GM19035 (cell line): ENCODE measurements around the gene BCAS1.

Source experiments
- ATAC-seq: cut with Tn5 transposase; IDR thresholded peaks from one replicate; pipeline ENCODE4 v1.9.1; 2021; ENCODE audit not compliant: unreplicated experiment

BCAS1 gene

DNA sequence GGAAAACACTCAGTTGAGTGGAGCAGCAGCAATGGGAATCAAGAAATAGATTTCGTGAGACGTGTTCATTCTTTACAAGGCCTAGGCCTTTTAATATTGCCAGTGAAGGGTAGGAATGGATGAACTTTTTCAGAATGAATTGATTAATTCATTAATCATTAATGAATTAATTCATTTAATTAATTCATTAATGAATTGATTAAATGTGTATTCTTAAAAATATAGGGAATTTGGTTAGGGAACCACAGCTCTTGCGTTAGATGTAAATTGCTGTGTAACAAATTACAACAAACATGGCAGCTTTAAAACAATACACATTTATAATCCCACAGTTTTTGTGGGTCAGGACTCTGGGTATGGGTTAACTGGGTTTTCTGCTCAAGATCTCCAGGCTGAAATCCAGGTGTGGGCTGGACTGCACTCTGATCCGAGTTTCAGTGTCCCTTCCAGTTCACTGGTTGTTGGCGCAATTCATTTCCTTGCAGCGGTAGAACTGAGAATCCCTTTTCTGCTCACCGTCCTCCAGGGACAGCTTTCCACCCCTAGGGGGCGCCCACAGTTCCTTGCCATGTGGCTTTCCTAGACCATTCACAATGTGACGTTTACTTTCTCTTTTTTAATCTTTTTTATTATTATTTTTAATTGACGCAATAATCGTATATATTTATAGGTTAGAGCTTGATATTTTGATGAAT, 32.8 kb upstream of the BCAS1 start:
- peak; percentile 89 for ATAC-seq

GRCh38 chr20:54102543-54102942, 32.1 kb upstream of the BCAS1 start:
- ATAC-seq, result no peak

DNA sequence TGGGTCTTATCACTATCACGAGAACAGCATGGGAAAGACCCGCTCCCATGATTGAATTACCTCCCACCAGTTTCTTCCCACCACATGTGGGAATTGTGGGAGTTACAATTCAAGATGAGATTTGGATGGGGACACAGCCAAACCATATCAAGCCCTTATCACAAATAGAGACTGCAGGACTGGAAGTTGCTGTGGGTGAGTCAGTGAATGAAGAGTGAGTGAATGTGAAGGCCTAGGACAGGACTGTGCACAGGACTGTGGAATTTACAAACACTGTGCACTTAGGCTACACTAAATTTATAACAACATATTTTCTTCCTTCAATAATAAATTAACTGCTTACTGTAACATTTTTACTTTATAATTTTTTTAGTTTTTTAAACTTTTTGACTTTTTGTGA, 30.2 kb upstream of the BCAS1 start:
- ATAC-seq, result no peak

DNA sequence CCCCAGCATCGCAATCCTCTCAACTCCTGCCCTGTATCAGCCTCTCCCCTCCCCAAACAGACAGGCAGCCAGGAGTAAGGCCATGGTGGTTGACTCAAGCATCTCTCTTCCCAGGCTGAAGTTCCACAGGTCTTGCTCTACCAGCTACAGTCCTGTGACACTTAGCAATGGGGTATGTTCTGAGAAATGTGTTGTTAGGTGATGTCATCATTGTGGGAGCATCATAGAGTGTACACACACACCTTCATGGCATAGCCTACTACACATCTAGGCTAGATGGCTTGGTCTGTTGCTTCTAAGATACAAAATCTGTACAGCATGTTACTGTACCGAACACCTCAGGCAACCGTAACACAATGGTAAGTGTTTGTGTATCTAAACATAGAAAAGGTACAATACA, 29.5 kb upstream of the BCAS1 start:
- ATAC-seq, result no peak

GRCh38 chr20:54098047-54098446, 27.7 kb upstream of the BCAS1 start:
- ATAC-seq, result no peak

DNA sequence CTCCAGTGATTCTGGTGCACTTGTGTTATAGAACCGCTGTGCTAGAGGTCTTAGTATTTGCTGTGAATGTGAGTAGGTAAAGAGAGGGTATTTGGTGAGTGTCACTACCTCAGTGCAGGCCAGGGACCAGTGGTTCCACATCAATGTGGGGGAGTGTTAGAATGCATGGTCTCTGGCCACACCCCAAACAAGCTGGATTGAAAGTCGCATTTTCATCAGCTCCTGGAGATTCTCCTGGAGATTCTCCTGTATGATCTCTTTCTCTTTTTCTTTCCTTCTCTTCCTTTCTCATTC, 26.8 kb upstream of the BCAS1 start:
- peak; percentile 21 for ATAC-seq

DNA sequence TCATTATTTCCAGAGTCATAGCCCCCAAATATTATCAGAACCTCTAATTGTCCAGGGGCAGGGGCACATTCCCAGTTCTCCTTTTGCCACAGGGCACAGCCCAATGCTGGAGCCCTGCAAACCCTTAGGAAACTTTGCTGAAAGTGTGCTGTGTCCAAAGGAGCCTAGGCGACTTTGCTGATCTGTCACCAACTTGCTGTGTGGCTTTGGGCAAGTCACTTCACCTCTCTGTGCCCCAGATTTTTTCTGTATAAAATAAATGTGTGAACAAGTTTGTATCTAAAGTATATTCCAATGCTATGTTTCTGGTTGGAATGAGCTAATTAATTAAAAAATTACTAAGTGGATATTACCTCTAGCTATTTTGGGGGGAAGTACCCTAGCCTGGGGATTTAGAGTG, 25.4 kb upstream of the BCAS1 start:
- no peak for ATAC-seq

- ATAC-seq, result no peak
Measured at GRCh38 chr20:54094268-54094580, 23.8 kb upstream of the BCAS1 start.

- no peak for ATAC-seq
Measured at GRCh38 chr20:54093423-54094267, 23.3 kb upstream of the BCAS1 start.

DNA sequence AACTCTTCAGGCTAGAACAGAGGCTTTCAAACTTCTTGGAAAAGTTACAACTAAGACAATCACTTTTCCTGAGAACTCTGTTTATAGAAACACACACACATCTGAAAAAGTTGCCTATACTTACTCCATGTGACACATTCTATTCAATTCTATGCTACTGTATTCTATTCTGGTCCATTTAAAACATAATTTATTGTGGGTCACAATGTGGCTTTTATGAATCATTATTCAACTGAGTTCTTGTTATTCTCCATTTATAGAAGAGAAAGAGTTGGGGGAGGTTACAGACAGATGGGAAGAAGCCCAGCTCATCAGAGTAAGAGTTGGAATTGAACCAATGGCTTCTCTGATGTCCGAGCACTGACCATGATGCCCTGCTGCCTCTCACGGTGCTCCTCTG, 21.6 kb upstream of the BCAS1 start:
- no peak for ATAC-seq

DNA sequence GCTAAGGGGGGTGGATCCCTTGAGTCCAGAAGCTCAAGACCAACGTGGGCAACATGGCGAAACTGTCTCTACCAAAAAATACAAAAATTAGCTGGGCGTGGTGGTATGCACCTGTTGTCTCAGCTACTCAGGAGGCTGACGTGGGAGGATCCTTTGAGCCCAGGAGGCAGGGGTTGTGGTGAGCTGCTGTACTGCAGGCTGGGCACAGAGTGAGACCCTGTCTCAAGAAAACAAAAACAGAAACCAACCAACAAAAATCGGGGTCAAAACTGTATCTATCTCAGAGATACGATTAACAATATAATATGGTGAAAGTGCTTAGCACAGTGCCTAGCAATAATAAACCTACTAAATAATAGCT, 20.7 kb upstream of the BCAS1 start:
- no peak for ATAC-seq

- ATAC-seq, result no peak
Measured at GRCh38 chr20:54090230-54091119, 20.1 kb upstream of the BCAS1 start.

GRCh38 chr20:54088430-54088829, 18.0 kb upstream of the BCAS1 start:
- no peak for ATAC-seq

- ATAC-seq, result no peak
Measured at GRCh38 chr20:54086507-54087039, 16.2 kb upstream of the BCAS1 start.

DNA sequence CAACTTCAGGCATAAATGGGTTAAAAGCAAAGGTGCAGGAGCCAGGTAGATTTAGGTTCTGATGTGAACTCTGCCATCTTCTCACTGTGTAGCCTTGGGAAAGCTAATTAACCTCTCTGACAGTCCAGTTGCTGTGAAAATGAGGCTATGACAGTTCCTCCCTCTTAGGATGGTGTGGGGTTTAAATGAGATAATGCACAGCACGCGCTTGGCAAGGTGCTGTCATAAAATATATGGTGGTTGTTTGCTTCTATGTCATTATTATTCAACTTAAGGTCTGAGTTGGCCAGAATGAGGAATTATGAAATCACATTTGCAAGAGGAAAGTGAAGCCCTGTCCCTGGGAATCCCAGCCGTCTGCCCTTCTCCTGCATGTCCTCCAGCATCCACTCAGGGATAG, 15.5 kb upstream of the BCAS1 start:
- no peak for ATAC-seq

- no peak for ATAC-seq
Measured at GRCh38 chr20:54085425-54085824, 15.0 kb upstream of the BCAS1 start.

DNA sequence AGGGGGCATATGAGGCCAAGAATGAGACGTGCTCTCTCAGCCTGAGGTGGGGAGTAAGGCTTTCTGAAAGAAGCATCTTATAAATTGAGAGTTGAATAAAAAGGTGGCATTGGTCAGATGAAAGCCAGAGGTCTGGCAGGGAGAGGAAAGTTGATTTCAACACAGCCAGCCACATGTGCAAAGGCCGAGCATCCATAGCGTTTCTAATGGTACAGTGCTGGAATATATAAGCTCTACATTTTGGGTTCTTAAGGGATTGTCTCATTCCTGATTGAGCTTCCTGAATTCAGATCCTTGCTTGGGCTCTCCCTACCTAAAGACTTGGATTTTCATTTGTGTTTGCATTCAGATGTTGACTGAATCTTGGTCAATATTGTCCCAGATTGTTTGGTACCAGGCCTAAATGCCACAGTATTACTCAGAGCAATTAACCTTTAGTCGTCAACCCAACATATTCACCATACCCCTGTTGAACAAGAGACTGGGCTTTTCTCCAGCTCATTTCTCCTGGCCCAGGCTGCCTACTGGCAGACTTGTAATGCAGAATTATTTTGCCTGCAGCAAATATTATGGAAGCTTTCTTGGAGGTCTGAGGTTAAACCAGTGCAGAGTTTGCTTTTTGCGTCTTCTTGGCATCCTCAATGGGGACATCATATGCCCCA, 14.5 kb upstream of the BCAS1 start:
- no peak for ATAC-seq

DNA sequence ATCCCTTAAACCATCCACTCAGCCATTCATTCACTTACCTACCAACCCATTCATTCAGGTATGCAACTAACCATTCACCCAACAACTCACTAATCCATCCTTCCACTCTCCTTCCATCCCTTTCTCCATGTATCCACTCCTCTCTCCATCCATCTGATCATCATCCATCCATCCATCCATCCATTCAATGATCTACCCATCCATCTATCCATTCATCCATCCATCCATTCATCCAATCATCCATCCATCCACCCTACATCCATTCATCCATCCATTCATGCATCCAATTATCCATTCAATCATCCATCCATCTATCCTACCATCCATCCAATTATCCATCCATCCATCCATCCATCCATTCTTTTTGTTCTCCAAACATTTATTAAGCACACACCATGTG, 13.8 kb upstream of the BCAS1 start:
- no peak for ATAC-seq

DNA sequence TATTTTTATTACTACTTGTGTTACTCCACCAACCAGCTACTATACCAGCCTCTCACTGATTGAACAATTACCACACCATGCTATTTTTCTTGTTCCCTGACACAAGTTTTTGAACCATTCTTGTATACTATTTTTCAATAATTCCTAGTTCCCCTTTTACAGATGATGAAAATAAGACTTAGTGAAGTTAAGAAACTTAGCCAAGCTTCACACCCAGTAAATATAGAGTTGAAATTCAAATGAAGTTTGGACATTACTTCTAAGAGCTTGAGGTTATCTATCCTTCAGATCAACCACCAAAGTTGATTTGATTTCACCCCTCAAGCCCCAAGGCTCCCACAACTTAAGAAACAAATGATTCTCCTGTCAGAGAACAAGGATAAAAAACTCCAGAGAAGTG, 13.1 kb upstream of the BCAS1 start:
- ATAC-seq, result no peak

DNA sequence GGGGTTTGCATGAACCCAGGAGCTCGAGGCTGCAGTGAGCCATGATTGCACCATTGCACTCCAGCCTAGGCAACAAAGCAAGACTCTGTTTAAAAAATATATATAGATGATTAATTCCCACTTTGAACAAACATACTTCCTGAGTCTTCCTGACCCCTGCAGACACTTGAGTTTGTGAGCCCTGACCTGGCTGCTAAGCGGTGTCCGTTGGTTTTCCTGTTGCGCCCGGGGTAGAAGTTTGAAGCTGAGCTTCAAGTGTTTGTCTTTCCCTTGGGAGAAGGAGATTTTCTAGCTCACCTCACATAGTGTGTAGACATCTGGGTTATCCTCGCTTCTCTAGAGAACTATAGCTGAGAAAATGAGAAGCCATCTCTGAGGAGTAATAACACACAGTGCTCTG, 11.7 kb upstream of the BCAS1 start:
- ATAC-seq, result no peak

DNA sequence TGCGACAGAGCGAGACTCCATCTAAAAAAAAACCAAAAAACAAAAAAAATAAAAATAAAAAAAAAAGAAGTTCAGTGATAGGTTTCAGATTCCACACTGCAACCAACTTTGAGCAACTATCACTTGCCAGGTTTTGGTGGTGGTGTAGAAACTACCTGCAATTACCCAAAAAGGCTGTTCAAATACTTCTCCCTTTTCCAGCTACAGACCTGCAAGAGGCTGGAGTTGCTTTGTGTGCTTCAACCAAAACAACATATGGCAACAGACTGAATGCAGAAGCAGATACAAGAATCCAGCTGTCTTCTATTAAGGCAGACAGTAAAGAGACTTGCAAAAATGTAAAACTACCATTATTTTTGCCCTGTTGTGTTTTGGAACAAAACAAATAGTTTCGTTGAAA, 9.3 kb upstream of the BCAS1 start:
- ATAC-seq, result no peak
